Hepatocyte (in vitro differentiated cells): ENCODE measurements around the gene TAS2R30. TPM values are rescaled to one million over a fixed set of nuclear protein-coding genes. Genes with fewer than 3 reads are reported as not detected.
"Not testable (repeated sequence)": the region's sequence is repeated elsewhere in the genome, so short reads cannot be mapped to it uniquely, and the experiment has no call there.

ENCODE experiments used
- DNase-seq: peaks from one replicate; pipeline ENCODE4 v3.0.0-alpha.2; 2016; ENCODE audit warnings: low spot score
- H2AFZ ChIP-seq: fragments of 200-600 bp; sonication (generic); 2 replicates; pipeline ENCODE4 v1.6.0; 2016; ENCODE audit warnings: antibody characterized with exemption, mild to moderate bottlenecking
- H3K27ac ChIP-seq: fragments of 200-600 bp; sonication (generic); 2 replicates; pipeline ENCODE4 v1.5.1; 2016; ENCODE audit warnings: mild to moderate bottlenecking
- H3K27me3 ChIP-seq: fragments of 200-600 bp; sonication (generic); 2 replicates; pipeline ENCODE4 v1.6.1; 2016
- H3K36me3 ChIP-seq: fragments of 200-600 bp; sonication (generic); replicated peaks from 2 replicates; pipeline ENCODE4 v1.5.1; 2016; ENCODE audit warnings: low read depth; ENCODE audit not compliant: insufficient read depth
- H3K4me1 ChIP-seq: fragments of 200-600 bp; sonication (generic); 2 replicates; pipeline ENCODE4 v1.5.1; 2016; ENCODE audit warnings: mild to moderate bottlenecking, moderate library complexity; ENCODE audit not compliant: insufficient read depth
- H3K4me2 ChIP-seq: fragments of 200-600 bp; sonication (generic); 2 replicates; pipeline ENCODE4 v1.6.0; 2016
- H3K4me3 ChIP-seq: fragments of 200-600 bp; sonication (generic); 2 replicates; pipeline ENCODE4 v1.5.1; 2016; ENCODE audit warnings: mild to moderate bottlenecking
- H3K79me2 ChIP-seq: fragments of 200-600 bp; sonication (generic); 2 replicates; pipeline ENCODE4 v1.6.0; 2017; ENCODE audit warnings: mild to moderate bottlenecking
- H3K9me2 ChIP-seq: fragments of 200-600 bp; sonication (generic); replicated peaks from 2 replicates; pipeline ENCODE4 v1.6.0; 2017; ENCODE audit warnings: mild to moderate bottlenecking; ENCODE audit not compliant: insufficient read depth
- H3K9me3 ChIP-seq: fragments of 200-600 bp; sonication (generic); 2 replicates; pipeline ENCODE4 v1.5.1; 2016; ENCODE audit warnings: low read depth, mild to moderate bottlenecking
- H4K20me1 ChIP-seq: fragments of 200-600 bp; sonication (generic); 2 replicates; pipeline ENCODE4 v1.6.0; 2016; ENCODE audit warnings: mild to moderate bottlenecking; ENCODE audit not compliant: insufficient read depth, poor library complexity, severe bottlenecking
- CTCF ChIP-seq: fragments of 200-600 bp; sonication (generic); IDR thresholded peaks from 2 replicates; pipeline ENCODE4 v1.5.1; 2016; ENCODE audit warnings: antibody characterized with exemption, mild to moderate bottlenecking; ENCODE audit not compliant: poor library complexity
- EZH2 ChIP-seq: fragments of 200-600 bp; sonication (generic); IDR thresholded peaks from 2 replicates; pipeline ENCODE4 v1.6.1; 2016; ENCODE audit warnings: antibody characterized with exemption, mild to moderate bottlenecking, borderline replicate concordance
- EZH2phosphoT487 ChIP-seq: fragments of 200-600 bp; sonication (generic); IDR thresholded peaks from one replicate; pipeline ENCODE4 v1.6.1; 2018; ENCODE audit warnings: antibody characterized with exemption, mild to moderate bottlenecking, low read depth, moderate library complexity; ENCODE audit not compliant: unreplicated experiment, severe bottlenecking
- WGBS: methylation state at CpG from one replicate; pipeline ENCODE4 v1.1.6; 2016; ENCODE audit warnings: low lambda C conversion rate; ENCODE audit errors: missing lambda C conversion rate; 5-methylcytosine and 5-hydroxymethylcytosine counted together
- polyA plus RNA-seq: library from polyadenylated mRNA; unstranded; fragments of >200 nt; fragmentation: Nextera tagmentation; extraction: Ambion mirVana; gene quantifications from 2 replicates; pipeline ENCODE4 v1.2.1, GENCODE V29; 2016
- total RNA-seq: library from RNA; depleted of rRNA; stranded (reverse); fragments of >200 nt; gene quantifications from 2 replicates; pipeline ENCODE4 v1.2.3, GENCODE V29; 2014

The TAS2R30 gene
- total and polyA plus RNA-seq, 2 experiments from 2014 or later: 0.08 to 6.7 TPM

GRCh38 chr12:11133816-11134215, 628 bp downstream of the TAS2R30 start:
- Histone ChIP-seq H3K36me3 (no peaks in the 10 kb centered on the region), H3K27ac (no peak overlapping the region), H3K9me2 (no peaks in the 10 kb centered on the region), H4K20me1 (peaks cover 6% of the 10 kb centered on the region), H3K79me2 (peaks cover 78% of the 10 kb centered on the region), H3K9me3 (no peaks in the 10 kb centered on the region), H2AFZ (no peak overlapping the region), H3K4me2 (no peak overlapping the region), H3K27me3 (no peaks in the 10 kb centered on the region), H3K4me1 (no peaks in the 10 kb centered on the region), H3K4me3 (no peak overlapping the region)
- no peak for TF ChIP-seq EZH2phosphoT487
- no peak for TF ChIP-seq CTCF
- TF ChIP-seq EZH2: no peak
- no peak for DNase-seq
- WGBS: 93% methylated on average over 2 of the region's 2 CpGs

GRCh38 chr12:11133162-11133561, 1.3 kb downstream of the TAS2R30 start:
- 100% methylated on average over 2 of the region's 2 CpGs for WGBS
- Histone ChIP-seq H4K20me1 (peaks cover 6% of the 10 kb centered on the region), H3K27me3 (no peaks in the 10 kb centered on the region), H3K4me3 (no peak overlapping the region), H3K4me2 (no peak overlapping the region), H3K9me3 (no peaks in the 10 kb centered on the region), H3K4me1 (no peaks in the 10 kb centered on the region), H3K36me3 (no peaks in the 10 kb centered on the region), H3K27ac (no peak overlapping the region), H2AFZ (no peak overlapping the region), H3K79me2 (peaks cover 76% of the 10 kb centered on the region), H3K9me2 (no peaks in the 10 kb centered on the region)
- TF ChIP-seq CTCF (no peak), EZH2phosphoT487 (no peak), EZH2 (no peak)
- DNase-seq: no peak

- H2AFZ ChIP-seq: no peak overlapping the region
- no peaks in the 10 kb centered on the region for H3K36me3 ChIP-seq
- no peak overlapping the region for H3K27ac ChIP-seq
- 17% methylated on average over 2 of the region's 2 CpGs for WGBS
- no peak for TF ChIP-seq EZH2phosphoT487
- TF ChIP-seq CTCF: no peak
- no peak for TF ChIP-seq EZH2
- H3K27me3 ChIP-seq: no peaks in the 10 kb centered on the region
- peaks cover 63% of the 10 kb centered on the region for H3K79me2 ChIP-seq
- no peak for DNase-seq
- H4K20me1 ChIP-seq: peaks cover 6% of the 10 kb centered on the region
- no peak overlapping the region for H3K4me3 ChIP-seq
- no peaks in the 10 kb centered on the region for H3K9me3 ChIP-seq
- no peak overlapping the region for H3K4me2 ChIP-seq
- no peaks in the 10 kb centered on the region for H3K4me1 ChIP-seq
- H3K9me2 ChIP-seq: no peaks in the 10 kb centered on the region
Measured at GRCh38 chr12:11130999-11131398, 3.4 kb downstream of the TAS2R30 start.

- no peak overlapping the region for H3K4me3 ChIP-seq
- no peaks in the 10 kb centered on the region for H3K36me3 ChIP-seq
- H3K4me2 ChIP-seq: no peak overlapping the region
- no peaks in the 10 kb centered on the region for H3K9me2 ChIP-seq
- 94% methylated on average over 3 of the region's 3 CpGs for WGBS
- no peaks in the 10 kb centered on the region for H3K27me3 ChIP-seq
- no peak for TF ChIP-seq EZH2
- TF ChIP-seq EZH2phosphoT487: no peak
- no peak for TF ChIP-seq CTCF
- H3K4me1 ChIP-seq: no peaks in the 10 kb centered on the region
- peaks cover 60% of the 10 kb centered on the region for H3K79me2 ChIP-seq
- peaks cover 6% of the 10 kb centered on the region for H4K20me1 ChIP-seq
- no peak for DNase-seq
- H3K9me3 ChIP-seq: no peaks in the 10 kb centered on the region
- no peak overlapping the region for H3K27ac ChIP-seq
- no peak overlapping the region for H2AFZ ChIP-seq
Measured at GRCh38 chr12:11130382-11130781, 4.1 kb downstream of the TAS2R30 start.

- Histone ChIP-seq H4K20me1 (peaks cover 13% of the 10 kb centered on the region), H3K79me2 (peaks cover 87% of the 10 kb centered on the region)
Measured at GRCh38 chr12:11114130-11114529, 20.3 kb downstream of the TAS2R30 start.

More at GRCh38 chr12:11114130-11114529, 20.3 kb downstream of the TAS2R30 start:
- H3K27me3 ChIP-seq, H3K4me2 ChIP-seq, DNase-seq, H3K4me3 ChIP-seq, H3K36me3 ChIP-seq, H3K4me1 ChIP-seq, H3K27ac ChIP-seq, H3K9me3 ChIP-seq, H2AFZ ChIP-seq, H3K9me2 ChIP-seq: not testable (repeated sequence)
- 100% methylated on average over 1 of the region's 1 CpG for WGBS
